D721Med (cell line): Measurements from ENCODE around the gene MARK3.

Experiments used
- DNase-seq: peaks from one replicate; pipeline ENCODE4 v3.0.0; 2011; ENCODE audit warnings: low spot score; ENCODE audit not compliant: insufficient read length
- FAIRE-seq: peaks from 2 replicates; lab custom pipeline; 2011; peaks lifted over from hg19 to GRCh38; lab: Jason Lieb, UNC
- TF ChIP-seq, protein P1 (sequence below): IDR thresholded peaks from 2 replicates; pipeline ENCODE4 v1.5.1; 2012; ENCODE audit warnings: mild to moderate bottlenecking, control low read depth; ENCODE audit not compliant: insufficient read depth; ENCODE audit errors: missing control alignments

The MARK3 gene

GRCh38 chr14:103540821-103541708, 155.8 kb downstream of the MARK3 start:
- DNase-seq (no peak), FAIRE-seq (no peak)
- TF ChIP-seq, protein P1, sequence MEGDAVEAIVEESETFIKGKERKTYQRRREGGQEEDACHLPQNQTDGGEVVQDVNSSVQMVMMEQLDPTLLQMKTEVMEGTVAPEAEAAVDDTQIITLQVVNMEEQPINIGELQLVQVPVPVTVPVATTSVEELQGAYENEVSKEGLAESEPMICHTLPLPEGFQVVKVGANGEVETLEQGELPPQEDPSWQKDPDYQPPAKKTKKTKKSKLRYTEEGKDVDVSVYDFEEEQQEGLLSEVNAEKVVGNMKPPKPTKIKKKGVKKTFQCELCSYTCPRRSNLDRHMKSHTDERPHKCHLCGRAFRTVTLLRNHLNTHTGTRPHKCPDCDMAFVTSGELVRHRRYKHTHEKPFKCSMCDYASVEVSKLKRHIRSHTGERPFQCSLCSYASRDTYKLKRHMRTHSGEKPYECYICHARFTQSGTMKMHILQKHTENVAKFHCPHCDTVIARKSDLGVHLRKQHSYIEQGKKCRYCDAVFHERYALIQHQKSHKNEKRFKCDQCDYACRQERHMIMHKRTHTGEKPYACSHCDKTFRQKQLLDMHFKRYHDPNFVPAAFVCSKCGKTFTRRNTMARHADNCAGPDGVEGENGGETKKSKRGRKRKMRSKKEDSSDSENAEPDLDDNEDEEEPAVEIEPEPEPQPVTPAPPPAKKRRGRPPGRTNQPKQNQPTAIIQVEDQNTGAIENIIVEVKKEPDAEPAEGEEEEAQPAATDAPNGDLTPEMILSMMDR: no peak

DNA sequence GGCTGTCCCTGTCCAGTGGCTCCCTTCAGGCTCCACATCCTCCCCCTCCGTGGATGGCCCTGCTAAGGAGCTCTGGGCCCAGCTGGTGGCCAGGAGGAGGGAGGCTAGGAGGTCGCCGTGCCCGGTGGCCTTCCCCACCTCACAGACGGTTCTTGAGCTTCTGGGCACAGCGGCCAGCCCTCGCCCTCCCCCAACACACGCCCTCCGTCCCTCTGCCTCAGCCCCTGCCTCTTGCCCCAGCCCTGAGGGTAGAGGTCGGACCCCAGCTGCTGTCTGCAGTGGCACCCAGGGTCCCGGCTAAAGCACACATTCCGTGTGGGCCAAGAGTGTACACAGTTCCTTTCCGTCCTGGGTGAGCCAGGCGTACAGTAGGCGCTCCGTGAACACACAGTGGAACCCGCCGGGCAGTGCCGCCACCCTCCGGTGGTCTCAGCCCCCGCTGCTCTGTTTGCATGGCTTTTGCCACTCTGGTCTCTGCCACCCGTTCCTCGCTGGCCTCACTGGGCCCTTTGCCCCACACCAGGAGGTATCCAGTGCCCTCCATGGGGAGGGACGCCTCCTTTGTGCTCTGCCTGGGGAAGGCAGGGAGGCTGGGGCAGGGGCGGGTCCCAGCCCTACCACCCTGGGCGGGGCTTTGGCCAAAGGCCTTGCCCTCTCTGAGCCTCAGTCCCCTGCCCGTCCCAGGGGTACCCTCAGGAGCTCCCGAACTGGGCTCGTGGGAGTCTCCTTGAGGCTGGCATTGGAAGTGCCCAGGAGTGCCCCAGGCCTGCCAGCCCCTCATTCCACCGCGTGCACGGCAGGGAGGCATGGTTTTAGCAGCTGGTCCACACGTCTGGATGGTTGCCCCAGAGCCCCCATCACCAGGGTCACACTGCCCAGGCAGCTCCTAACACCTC, 156.7 kb downstream of the MARK3 start:
- FAIRE-seq (no peak), DNase-seq (no peak)
- TF ChIP-seq, protein P1: no peak

DNA sequence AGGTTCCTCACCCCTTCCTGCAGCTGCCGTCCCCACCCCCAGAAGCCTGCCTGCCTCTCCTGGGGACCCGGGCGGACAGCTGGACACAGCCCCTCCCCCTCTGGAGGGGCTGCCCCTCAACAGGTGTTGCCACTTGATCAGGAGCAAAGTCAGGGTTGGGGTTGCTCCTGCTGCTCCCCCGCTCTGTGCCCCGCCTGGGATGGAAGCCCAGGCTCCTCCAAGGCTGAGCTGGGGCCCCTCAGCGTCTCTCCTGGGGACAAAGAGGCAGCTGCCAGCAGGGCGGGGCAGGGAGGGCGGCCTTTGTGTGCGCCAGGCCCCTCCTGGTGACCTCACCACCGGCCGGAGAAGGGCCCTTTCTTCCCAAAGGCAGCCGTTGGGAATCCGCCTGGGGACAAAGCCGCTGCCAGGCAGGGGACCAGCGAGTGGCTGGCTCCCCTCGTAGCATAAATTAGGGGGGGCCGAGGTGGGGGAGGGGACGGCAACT, 157.4 kb downstream of the MARK3 start:
- TF ChIP-seq, protein P1: no peak
- FAIRE-seq: no peak

GRCh38 chr14:103543140-103543539, 157.9 kb downstream of the MARK3 start:
- TF ChIP-seq, protein P1: no peak
- DNase-seq (no peak), FAIRE-seq (no peak)

More for the DNA sequence above, 157.4 kb downstream of the MARK3 start:
- DNase-seq: no peak

GRCh38 chr14:103543721-103544387, 158.6 kb downstream of the MARK3 start:
- DNase-seq: no peak

More at GRCh38 chr14:103543721-103544387, 158.6 kb downstream of the MARK3 start:
- TF ChIP-seq, protein P1: no peak
- no peak for FAIRE-seq
